ENCODE results near the gene ETV6.

GRCh38 chr12:11748903-11749302, 99.4 kb downstream of the ETV6 start:
- no peak for TF ChIP-seq EP300 (IDR thresholded peaks at IDR 0.05; ENCODE audit: borderline replicate concordance in 1 of 2, low read depth in 2 of 2, low read length in 2 of 2)
- no peak for TF ChIP-seq KDM1A (IDR thresholded peaks at IDR 0.05; ENCODE audit: borderline replicate concordance, low read length)
- TF ChIP-seq POLR2A (IDR thresholded peaks at IDR 0.05; ENCODE audit: control extremely low read depth in 1 of 2, low read depth in 2 of 2, low read length in 2 of 2): no peak
- TF ChIP-seq MAFK (IDR thresholded peaks at IDR 0.05; ENCODE audit: low read depth, low read length): no peak

All from H1 (cell line).